Pulmonary artery endothelial cell (primary cell): ENCODE results near the gene SIMC1. TPM values are rescaled to one million over a fixed set of nuclear protein-coding genes. Genes with fewer than 3 reads are reported as not detected.

Experiments used
- DNase-seq: peaks from one replicate; pipeline ENCODE4 v3.0.0-alpha.2; 2011; ENCODE audit warnings: low read depth, low spot score
- total RNA-seq: library from RNA; depleted of rRNA; stranded (reverse); fragments of >200 nt; gene quantifications from 2 replicates; pipeline ENCODE4 v1.2.3, GENCODE V29; 2014

SIMC1 gene
- total RNA-seq, 1 donor from 2014 or later = 3.8 TPM

GRCh38 chr5:176361437-176362232, 123.4 kb downstream of the SIMC1 start, which contains the start of gene KIAA1191:
TSS of gene KIAA1191 (minus strand) at chr5:176361764. CDS start at chr5:176359508, 2,256 bp downstream.
- peak; percentile 73 for DNase-seq

GRCh38 chr5:176362233-176362490, 123.9 kb downstream of the SIMC1 start:
- no peak for DNase-seq

DNA sequence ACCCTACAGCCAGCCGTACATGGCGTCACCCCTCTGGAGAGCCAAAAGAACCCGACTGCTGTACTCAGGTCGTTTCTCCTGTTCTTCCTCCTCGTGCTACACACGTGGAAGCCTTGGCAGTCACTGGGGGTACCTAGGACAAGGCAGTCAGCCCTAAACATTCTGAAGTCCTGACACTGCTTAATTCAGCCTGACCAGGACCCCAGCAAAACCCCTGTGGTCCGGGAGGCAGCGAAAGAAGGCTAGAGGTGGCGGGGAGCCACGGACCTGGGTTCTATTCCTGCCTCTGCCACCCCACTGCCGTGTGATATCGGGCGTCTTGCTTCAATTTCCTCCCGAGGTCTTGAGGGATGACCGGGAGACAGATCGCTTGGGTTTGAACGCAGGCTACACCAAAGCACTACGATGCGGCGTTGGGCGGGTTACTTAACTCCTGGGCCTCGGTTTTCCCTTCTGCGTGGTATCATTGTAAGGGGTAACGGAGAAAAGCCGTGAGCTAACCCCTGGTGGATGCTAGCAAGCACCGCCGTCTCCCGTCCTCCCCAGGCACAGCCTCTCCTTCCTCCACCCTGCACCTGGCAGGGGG, 126.6 kb downstream of the SIMC1 start:
- no peak for DNase-seq

DNA sequence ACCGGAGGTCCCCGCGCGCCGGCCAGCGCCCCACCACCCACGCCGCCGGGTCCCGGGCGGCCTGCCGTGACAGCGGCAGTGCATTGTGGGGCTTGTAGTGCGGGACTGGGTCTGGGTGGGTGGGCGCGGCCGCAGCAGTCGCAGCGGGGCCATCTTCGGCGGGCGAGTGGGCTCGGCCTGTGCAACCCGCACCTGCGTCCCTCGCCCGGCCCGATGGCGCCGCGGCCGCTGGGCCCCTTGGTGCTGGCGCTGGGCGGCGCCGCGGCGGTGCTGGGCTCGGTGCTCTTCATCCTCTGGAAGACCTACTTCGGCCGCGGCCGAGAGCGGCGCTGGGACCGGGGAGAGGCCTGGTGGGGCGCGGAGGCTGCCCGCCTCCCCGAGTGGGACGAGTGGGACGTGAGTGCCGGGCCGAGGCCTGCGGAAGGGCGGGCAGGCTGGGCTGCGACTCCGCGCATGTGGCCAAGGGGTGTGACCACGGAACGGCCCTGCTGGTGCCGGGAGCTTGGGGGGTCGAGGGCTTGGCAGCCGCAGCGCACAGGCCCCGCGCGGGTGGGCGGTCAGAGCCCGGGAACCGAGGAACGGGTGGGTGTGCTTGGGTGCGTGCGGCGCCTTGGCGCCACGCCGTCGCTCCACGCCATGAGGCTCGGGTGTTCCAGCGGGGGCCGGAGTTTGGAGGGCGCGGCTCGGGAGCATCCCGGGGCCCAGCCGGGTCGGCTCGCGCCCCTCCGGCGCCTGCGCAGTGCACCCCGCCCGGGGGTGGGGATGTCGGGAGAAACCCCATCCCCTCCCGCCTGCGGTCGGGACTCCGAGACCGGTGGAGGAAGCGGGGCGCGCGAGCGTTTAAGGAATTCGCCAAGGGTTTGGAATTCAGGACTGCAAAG, 127.4 kb downstream of the SIMC1 start, which contains the start of gene ARL10:
Gene ARL10, plus strand, starts transcription at position 137 of the 881 bp plus-strand sequence. Its CDS starts 77 bp downstream, at position 214.
- DNase-seq = no peak

DNA sequence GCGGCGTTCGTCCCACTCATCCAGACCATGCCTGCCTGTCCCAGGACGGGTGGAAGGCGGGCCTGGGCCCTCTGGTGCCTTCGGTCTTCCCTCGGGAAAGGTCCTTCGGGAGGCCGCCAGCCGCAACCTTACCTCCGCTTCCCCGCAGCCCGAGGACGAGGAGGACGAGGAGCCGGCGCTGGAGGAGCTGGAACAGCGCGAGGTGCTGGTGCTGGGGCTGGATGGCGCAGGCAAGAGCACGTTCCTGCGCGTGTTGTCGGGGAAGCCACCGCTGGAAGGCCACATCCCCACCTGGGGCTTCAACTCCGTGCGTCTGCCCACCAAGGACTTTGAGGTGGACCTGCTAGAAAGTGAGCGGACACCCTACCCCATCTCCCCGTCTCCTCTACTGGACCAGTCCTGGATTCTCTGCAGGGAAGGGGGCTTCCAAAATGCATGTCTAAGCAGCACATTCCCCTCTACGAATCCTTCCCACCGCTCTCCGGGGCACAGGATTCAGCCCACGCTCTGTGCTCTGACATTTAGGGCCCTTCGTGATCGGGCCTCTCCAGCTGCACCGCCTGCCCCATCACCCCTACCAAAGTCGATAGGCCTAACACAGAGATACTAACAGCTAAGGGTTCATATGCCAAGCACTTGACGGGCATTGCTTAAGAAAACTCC, 128.1 kb downstream of the SIMC1 start:
- DNase-seq = no peak

DNA sequence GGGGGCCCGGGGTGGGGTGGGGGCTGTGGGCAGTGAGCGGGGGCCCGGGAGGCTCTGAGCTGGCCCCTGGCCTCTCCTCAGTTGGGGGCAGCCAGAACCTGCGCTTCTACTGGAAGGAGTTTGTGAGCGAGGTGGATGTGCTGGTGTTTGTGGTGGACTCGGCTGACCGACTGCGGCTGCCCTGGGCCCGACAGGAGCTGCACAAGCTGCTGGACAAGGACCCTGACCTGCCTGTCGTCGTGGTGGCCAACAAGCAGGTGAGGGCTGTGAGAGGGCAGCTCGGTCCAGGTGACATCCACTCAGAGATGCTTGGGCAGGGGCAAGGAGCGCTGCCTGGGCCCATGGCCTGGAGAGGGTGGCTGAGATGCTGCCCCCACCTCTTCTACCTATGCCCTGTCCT, 130.5 kb downstream of the SIMC1 start:
- DNase-seq = no peak

DNA sequence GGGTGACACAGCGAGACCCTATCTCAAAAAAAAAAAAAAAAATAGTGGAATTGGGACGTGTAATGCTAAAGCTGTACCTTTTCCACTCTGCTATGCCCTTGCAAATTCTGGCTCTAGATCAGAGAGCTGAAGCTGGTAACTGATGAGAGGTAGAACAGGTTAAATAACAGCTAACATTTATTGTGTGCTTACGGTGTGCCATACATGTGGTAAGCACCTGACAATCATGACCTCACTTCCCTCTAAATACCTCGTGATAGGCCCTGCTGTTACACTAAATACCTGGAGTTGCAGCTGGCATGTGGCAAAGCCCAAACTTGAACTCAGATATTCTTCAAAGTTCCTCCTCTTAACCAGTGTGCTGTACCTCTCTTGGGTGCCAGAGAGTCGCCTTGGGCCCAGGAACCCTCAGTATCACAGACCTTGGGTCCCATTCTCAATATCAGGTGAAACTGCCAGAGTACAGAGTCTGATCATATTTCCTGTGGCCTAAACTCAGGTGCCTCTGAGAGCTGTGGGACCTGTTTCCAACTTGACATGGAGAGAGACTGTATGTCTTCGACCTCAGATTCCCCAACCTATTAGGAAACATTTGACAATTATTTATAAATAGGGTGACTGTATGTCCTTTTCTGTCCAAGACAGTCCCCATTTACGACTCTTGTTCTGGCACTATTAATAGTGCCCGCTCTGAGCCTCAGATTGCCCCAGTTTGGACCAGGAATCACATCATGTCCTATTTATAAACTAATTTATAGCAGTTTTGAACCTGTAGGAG, 131.9 kb downstream of the SIMC1 start:
- no peak for DNase-seq

DNA sequence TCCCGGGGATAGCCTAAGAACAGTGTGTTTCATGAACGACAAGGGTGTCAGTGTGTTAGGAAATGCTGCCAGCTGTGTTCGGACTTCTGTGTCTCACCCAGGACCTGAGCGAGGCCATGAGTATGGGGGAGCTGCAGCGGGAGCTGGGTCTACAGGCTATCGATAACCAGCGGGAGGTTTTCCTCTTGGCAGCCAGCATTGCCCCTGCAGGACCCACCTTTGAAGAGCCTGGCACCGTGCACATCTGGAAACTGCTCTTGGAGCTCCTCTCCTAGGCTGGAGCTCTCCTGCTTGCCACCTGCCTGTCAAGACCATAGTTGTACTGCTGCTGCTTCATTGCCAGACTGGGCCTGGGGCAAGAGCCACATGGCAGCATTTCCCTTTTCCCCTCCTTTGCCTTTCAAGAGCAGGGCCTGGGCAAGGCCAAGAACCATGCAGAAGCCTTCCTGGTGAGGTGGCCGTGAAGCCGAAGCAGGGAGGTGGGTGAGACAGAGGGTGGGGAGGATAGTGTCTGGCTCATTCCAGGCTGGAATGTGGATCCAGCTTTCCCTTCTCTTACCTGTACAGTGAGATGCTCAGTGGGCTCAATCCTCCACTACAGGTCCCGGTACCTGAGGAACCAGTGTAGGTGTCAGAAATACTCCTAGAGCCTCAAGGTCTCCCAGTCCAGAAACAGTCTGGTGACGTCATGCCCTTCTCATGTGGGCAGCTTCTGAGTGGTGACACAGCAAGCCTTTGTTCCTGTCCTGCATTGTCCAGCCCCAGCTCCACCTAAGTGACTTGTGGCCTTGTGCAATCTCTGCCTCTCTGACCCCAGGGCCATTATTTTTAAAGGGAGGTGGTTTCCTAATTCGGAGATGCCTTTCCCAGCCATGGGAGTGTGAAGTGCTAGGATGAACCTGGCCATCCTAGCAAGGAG, 133.7 kb downstream of the SIMC1 start:
- DNase-seq = no peak

DNA sequence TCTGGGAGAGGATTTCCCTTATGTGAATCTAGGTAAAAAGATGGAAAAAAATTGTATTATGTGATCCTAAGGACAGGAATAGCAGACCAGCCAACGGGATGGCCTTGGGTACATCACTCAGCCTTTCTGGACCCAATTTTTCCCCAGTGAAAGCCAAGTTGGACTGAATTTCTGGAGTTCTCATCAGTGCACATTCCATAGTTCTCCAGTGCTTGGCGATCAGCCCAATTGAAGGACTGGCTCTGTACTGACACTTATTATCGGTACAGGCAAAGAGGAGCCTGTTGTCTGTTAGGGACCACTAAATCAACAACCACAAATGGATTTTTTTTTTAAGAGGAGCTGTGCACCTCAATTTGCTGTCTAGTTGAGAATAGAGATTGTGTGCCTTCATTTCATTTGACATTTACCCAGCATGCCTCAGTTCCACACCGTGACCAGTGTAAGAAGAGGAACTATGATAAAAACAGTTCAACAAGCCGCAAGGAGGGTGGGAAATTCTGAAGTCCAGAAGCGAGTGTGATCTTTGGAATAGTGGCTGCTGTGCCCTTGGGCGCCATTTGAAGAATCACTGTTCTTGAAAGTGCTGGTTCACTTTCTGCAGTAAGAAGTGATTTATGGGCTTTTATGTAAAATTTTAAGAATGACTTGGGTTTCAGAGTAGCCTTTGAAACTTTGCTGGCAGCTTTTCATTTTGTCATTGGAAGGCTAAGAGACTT, 135.0 kb downstream of the SIMC1 start:
- no peak for DNase-seq

DNA sequence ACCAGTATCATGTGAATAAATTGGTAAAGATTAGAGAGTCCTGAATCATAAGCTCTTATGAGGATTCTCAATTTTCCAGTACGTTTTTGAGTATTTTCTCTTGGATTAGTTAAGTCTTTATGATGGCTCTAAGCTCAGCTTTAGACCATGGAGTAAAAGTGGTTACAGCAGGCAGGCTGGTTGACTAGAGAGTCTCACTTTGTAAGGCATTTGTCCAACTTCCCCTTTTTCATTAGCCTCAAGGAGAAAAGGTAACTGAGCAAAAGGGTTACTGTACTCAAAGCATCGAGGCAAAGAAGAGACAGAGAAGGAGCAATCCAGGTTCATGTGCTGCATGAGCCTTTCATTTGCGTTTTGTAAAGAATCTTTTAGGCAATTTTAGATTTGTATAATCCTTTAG, 141.7 kb downstream of the SIMC1 start:
- no peak for DNase-seq

DNA sequence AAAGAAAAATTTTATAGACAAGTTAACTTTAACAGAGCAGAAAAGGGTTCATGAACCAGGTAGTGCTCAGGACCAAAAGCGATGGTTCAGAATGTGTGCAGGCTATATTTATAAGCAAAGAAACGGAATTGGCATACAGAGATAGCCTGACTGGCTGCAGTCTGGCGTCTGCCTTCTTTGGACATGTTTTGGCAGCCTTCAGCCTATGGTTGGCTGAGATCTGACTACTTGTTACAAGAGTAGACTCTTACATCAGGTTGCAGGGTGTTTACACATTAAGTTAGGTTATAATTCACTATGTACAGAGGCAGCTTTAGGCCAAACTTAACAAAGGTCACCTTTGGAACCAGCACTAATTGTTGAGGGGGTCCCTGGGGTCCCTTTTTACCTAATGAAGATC, 143.2 kb downstream of the SIMC1 start:
- no peak for DNase-seq

GRCh38 chr5:176381979-176382378, 143.8 kb downstream of the SIMC1 start:
- DNase-seq = no peak

DNA sequence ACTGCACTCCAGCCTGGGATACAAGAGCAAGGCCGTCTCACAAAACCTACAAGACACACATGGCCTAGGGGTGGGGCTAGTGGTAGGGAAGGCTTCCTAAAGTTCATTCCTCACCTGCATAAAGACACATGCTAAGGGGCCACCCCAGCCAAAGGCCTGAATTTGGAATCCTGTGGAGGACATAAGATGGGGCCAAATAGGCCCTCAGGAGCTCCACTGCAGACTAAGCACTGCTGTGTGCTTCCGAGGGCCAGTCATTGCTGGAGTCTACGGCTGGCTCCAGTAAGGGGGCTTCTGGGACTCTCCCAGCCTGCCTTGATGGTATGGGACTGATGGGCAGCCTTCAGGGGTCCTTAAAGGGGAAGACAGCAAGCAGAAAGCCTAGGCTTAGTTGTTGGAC, 144.5 kb downstream of the SIMC1 start:
- no peak for DNase-seq

DNA sequence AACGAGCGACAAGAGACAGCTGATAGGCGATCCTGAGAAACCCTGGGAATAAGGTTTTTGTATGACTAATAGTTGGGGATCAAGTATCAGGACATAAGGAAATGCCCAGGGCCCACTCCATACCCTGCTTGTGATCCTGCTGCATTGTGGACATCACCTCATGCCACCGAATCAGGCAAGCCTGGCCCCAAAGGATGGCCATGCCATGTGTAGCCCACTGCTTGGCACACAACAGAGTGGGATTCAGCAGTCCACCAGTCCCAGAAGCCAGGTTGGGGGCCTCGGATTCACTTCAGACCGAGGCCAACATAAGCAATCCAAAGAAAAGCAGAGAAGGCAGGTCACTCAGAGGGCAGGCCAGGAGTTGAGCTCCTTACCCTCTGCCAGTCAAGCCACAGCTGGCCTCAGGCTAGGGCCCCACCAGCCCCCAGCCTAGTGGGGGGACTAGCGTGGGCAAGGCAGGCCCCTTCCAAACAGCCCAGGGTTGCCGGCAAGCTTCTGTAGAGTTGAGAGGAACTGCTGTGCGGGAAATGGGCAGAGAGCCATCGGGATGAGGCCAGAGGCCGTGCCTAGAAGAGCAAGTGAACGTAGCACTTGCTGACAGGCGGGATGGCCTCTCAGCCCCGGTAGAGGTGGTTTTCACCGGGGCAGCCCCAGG, 145.2 kb downstream of the SIMC1 start:
- DNase-seq = no peak

DNA sequence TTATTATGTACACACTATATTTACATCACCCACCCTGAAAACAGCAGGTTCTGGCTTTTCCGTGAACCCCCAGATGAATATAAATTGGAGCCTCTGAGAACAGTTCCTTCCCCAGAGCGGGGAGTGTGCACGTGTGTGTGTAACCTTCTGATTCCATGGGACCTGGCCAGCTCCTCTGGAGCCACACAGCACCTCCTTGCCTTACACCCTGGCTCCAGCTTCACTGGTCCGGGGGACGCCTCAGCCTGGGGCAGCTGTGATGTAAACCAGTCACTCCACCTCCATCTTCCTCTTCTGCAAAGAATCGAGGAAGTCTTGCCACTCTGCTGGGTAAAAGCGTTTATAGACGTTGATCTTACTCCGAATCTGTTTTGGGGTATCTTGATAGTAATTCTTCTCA, 145.7 kb downstream of the SIMC1 start:
- DNase-seq = no peak

DNA sequence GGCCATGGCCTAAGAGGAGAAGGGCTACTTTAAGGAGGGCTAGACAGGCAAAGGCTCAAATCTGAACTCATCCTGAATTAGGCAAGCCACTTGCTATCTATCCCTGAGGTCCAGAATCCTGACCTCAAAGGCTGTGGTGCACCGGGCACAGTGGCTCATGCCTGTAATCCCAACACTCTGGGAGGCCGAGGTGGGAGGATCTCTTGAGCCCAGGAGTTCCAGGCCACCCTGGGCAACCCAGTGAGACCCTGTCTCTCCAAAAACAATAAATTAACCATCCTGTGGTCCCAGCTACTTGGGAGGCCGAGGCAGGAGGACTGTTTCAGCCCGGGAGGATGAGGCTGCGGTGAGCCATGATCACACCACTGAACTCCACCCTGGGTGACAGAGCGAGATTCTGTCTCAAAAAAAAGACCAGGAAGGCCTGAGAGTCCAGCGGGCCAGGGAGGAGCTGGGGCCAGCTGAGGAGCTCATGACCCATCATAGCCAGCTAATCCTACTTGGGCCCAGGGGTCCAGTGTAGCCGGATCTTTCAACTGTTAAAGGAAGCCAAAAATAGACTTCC, 146.2 kb downstream of the SIMC1 start:
- DNase-seq = no peak

- no peak for DNase-seq
Observed at GRCh38 chr5:176384991-176385390, 146.8 kb downstream of the SIMC1 start.

- DNase-seq = no peak
Observed at GRCh38 chr5:176386491-176386890, 148.3 kb downstream of the SIMC1 start.
